Gastroesophageal sphincter (tissue), 4 donors: ENCODE data around the gene REV1. TPM values are rescaled to one million over a fixed set of nuclear protein-coding genes. Genes with fewer than 3 reads are reported as not detected.

ENCODE experiments used
- ATAC-seq: fragments of 150-250 bp; one replicate; pipeline ENCODE4 v1.9.1; 2016; ENCODE audit warnings: mild to moderate bottlenecking, moderate library complexity
- H3K27ac ChIP-seq, 4 donors: fragments of 200-600 bp; sonication (generic) in 3 of 4; 1 replicate in 3 of 4; 2 replicates in 1 of 4; pipeline ENCODE4 v1.5.1; 2016 to 2019
- H3K27me3 ChIP-seq: fragments of 200-600 bp; sonication (generic); one replicate; pipeline ENCODE4 v1.5.1; 2019
- H3K36me3 ChIP-seq, 2 donors: fragments of 200-600 bp; sonication (generic); one replicate each; pipeline ENCODE4 v1.5.1; 2019; ENCODE audit warnings: control low read depth in 1 of 2
- H3K4me1 ChIP-seq, 3 donors: fragments of 200-600 bp; sonication (generic); 1 replicate in 2 of 3; 2 replicates in 1 of 3; pipeline ENCODE4 v1.5.1; 2016 to 2019; ENCODE audit warnings: control low read depth in 2 of 3
- H3K4me3 ChIP-seq, 2 donors: fragments of 200-600 bp; sonication (generic); one replicate each; pipeline ENCODE4 v1.5.1; 2019; ENCODE audit warnings: mild to moderate bottlenecking in 1 of 2, moderate library complexity in 1 of 2
- H3K9me3 ChIP-seq, 3 donors: fragments of 200-600 bp; sonication (generic); one replicate each; pipeline ENCODE4 v1.5.1; 2017 to 2019; ENCODE audit warnings: control low read depth in 2 of 3
- EP300 ChIP-seq: sonication (generic); formaldehyde crosslinking; IDR thresholded peaks from one replicate; pipeline ENCODE4 v1.6.1; 2017; ENCODE audit warnings: antibody characterized with exemption, mild to moderate bottlenecking
- POLR2A ChIP-seq, 2 donors: fragments of 450-650 bp; IDR thresholded peaks; one replicate each; pipeline ENCODE4 v1.6.1; 2017; ENCODE audit warnings: antibody characterized with exemption in 2 of 2, mild to moderate bottlenecking in 2 of 2, moderate library complexity in 1 of 2
- POLR2AphosphoS5 ChIP-seq: sonication (generic); formaldehyde crosslinking; IDR thresholded peaks from one replicate; pipeline ENCODE4 v1.6.1; 2017; ENCODE audit warnings: antibody characterized with exemption
- WGBS, 2 donors: methylation state at CpG; one replicate each; pipeline ENCODE4 v1.1.5; 2018; ENCODE audit warnings: low coverage in 1 of 2; 5-methylcytosine and 5-hydroxymethylcytosine counted together
- total RNA-seq, 4 donors: library from RNA; depleted of rRNA; stranded (reverse); fragments of >200 nt; gene quantifications; one replicate each; pipeline ENCODE4 v1.1.0, GENCODE V29; 2016
- TF ChIP-seq, protein P1 (sequence below), 4 experiments: fragments of 200-600 bp in 2 of 4; fragments of 450-650 bp in 2 of 4; sonication (generic) in 1 of 4; IDR thresholded peaks; one replicate each; pipeline ENCODE4 v1.5.1; 2017 to 2019; ENCODE audit warnings: antibody characterized with exemption in 4 of 4, mild to moderate bottlenecking in 2 of 4, moderate library complexity in 2 of 4

The REV1 gene
- total RNA-seq, 4 donors from 2014 or later = 25.9 to 61.5 (median 47.3) TPM

DNA sequence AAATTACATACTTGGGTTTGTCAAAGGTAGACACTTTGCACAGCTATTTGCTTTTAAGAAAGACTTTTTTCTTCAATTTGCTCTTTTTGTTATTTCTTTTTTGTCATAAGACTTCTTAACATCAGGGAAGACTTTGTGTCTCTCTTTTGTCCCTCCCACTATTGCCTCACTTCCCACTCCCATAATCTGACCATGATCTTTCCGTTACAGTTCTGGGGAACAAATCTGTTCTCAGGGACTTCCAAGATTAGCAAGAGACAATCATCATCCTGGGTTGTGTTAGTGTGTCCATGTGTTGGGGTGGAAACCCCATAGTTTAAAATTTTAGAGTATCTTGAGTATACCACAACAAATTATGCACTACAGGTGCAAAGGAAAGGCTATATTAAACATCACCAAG, 75.3 kb downstream of the REV1 start:
- Histone ChIP-seq H3K9me3 (no peaks in the 10 kb centered on the region), H3K27ac (no peak overlapping the region), H3K36me3 (peaks cover 3 to 99% of the 10 kb centered on the region in 2 donors), H3K4me3 (no peak overlapping the region), H3K4me1 (peaks cover 0 to 16% (median 0%) of the 10 kb centered on the region in 3 donors), H3K27me3 (no peaks in the 10 kb centered on the region)
- WGBS, 2 donors = 75 to 100% methylated on average over 1 of the region's 1 CpG
- ATAC-seq = no peak
- TF ChIP-seq POLR2AphosphoS5 (no peak), POLR2A (IDR thresholded peaks at IDR 0.05) (no peak), EP300 (no peak)
- TF ChIP-seq, protein P1, sequence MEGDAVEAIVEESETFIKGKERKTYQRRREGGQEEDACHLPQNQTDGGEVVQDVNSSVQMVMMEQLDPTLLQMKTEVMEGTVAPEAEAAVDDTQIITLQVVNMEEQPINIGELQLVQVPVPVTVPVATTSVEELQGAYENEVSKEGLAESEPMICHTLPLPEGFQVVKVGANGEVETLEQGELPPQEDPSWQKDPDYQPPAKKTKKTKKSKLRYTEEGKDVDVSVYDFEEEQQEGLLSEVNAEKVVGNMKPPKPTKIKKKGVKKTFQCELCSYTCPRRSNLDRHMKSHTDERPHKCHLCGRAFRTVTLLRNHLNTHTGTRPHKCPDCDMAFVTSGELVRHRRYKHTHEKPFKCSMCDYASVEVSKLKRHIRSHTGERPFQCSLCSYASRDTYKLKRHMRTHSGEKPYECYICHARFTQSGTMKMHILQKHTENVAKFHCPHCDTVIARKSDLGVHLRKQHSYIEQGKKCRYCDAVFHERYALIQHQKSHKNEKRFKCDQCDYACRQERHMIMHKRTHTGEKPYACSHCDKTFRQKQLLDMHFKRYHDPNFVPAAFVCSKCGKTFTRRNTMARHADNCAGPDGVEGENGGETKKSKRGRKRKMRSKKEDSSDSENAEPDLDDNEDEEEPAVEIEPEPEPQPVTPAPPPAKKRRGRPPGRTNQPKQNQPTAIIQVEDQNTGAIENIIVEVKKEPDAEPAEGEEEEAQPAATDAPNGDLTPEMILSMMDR (IDR thresholded peaks at IDR 0.05) = no peak

DNA sequence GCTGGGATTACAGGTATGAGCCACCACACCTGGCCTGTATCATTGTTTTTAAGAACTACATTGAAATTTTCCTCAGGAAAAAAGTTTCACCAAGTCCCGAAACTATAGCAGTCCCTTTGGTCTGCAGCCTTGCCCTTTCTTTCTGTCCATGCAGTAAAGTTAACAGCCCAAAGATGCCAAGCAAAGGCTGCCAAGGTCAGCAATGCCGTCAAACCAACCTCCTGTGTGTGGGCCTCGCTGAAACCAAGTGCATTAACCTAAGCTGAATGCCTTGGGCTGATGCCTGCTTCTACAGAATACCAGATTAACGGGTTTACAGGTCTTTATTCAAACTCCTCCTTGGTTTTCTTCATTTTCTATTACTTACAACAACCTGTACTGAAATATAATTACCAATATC, 79.5 kb downstream of the REV1 start:
- H3K4me1 ChIP-seq = peaks cover 0 to 4% (median 0%) of the 10 kb centered on the region in 3 donors
- H3K4me3 ChIP-seq = no peak overlapping the region
- TF ChIP-seq EP300 (no peak), POLR2A (IDR thresholded peaks at IDR 0.05) (no peak), POLR2AphosphoS5 (no peak)
- TF ChIP-seq, protein P1 (IDR thresholded peaks at IDR 0.05) = no peak
- H3K36me3 ChIP-seq = peaks cover 0 to 91% of the 10 kb centered on the region in 2 donors
- H3K27ac ChIP-seq = no peak overlapping the region
- no peaks in the 10 kb centered on the region for H3K9me3 ChIP-seq
- no peak for ATAC-seq
- H3K27me3 ChIP-seq = no peaks in the 10 kb centered on the region
- WGBS, 2 donors = 90 to 98% methylated on average over 3 to 4 of the region's 4 CpGs

GRCh38 chr2:99406137-99406536, 83.7 kb downstream of the REV1 start:
- Histone ChIP-seq H3K27me3 (no peaks in the 10 kb centered on the region), H3K36me3 (peaks cover 0 to 91% of the 10 kb centered on the region in 2 donors), H3K27ac (no peak overlapping the region), H3K4me3 (no peak overlapping the region), H3K4me1 (peaks cover 0 to 12% (median 0%) of the 10 kb centered on the region in 3 donors), H3K9me3 (no peaks in the 10 kb centered on the region)
- WGBS, 2 donors = 91 to 94% methylated on average over 3 to 6 of the region's 6 CpGs
- TF ChIP-seq EP300 (no peak), POLR2AphosphoS5 (no peak), POLR2A (IDR thresholded peaks at IDR 0.05) (no peak)
- TF ChIP-seq, protein P1 (IDR thresholded peaks at IDR 0.05) = no peak
- no peak for ATAC-seq

DNA sequence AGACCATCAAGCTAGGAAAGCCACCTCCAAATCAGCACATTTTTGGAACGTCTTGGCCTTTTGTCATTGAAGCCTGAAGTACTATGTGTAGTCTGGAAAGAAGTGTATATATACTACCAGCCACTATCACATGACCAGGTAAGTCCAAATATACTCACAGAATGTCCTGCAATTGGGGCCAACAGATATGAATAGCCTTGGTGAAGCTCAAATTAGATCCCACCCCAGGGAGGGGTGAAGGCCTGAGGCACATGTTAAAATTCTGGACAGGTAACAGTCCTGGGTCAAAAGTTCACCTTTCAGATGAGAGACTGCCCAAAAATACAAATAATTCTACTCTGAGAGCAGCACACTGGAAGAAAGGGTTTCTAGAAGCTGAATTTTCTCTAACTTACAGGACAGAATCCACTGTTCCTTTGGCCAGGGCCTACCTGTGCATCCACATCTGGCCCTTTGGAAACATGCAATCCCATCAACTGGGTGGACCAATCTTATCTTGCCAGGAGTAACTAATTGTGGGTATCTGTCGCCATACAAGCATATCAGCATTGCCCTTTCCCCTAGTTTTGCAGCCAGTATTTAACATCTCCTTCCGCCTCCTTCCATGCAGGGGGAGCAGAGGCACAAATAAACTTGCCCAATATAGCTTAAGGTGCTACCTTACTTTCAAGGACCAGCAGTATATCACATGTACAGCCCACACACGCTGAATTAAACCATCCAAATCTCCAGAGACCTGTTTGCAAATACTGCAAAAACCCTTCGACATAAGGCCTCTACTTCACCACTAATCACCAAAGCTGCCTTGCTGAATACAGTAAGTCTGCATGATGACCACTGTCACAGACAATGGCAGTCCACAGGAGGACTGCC, 84.8 kb downstream of the REV1 start:
- Histone ChIP-seq H3K27me3 (no peaks in the 10 kb centered on the region), H3K27ac (peak overlapping the region in 1 of 4 donors; percentile 5), H3K4me1 (peaks cover 0 to 12% (median 0%) of the 10 kb centered on the region in 3 donors), H3K9me3 (no peaks in the 10 kb centered on the region), H3K36me3 (peaks cover 3 to 90% of the 10 kb centered on the region in 2 donors), H3K4me3 (no peak overlapping the region)
- TF ChIP-seq POLR2A (IDR thresholded peaks at IDR 0.05) (no peak), EP300 (no peak)
- no peak for ATAC-seq
- WGBS, 2 donors = 71 to 72% methylated on average over 4 to 5 of the region's 5 CpGs

DNA sequence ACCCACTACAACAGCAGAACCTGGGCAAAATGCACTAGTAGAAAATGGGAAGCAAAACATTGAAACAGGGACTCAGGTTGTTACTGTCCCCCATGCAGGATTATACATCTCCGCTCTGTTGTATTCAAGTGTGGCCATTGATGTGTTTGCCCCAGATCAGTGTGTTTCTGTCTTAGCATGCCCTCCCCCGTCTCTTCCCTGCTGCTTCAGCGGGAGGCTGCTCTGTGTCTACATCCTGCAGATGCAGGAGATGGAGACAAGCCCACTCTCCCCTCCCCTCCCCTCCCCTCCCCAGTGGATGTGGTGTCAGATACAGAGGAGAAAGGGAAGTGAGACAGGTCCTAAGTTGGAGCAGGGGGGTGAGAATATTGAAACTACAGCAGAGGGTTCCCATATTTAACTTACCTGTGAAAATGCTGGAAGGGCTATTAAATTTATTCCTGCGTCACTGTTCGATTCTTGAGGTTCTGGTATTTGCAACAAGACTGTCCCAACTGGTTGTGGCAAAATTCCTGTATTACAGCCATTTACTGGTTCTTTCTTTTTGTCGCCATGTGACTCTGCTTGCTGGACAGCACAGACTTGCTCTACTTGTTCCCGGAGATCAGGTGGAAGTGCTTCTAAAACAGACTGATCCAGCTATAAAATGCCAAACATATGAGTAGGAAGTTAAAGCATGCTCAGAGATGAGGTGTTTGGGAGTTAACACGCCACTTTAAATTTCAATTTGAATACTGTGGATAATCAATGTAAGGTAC, 85.6 kb downstream of the REV1 start:
- WGBS, 2 donors = 94 to 100% methylated on average over 2 to 5 of the region's 8 CpGs
- peaks cover 0 to 12% (median 0%) of the 10 kb centered on the region in 3 donors for H3K4me1 ChIP-seq
- no peak for TF ChIP-seq POLR2AphosphoS5
- TF ChIP-seq POLR2A (IDR thresholded peaks at IDR 0.05) = no peak
- TF ChIP-seq, protein P1 (IDR thresholded peaks at IDR 0.05) = no peak
- no peak for TF ChIP-seq EP300
- H3K27ac ChIP-seq = peak overlapping the region in 1 of 4 donors; percentile 5
- H3K4me3 ChIP-seq = no peak overlapping the region
- no peak for ATAC-seq
- peaks cover 3 to 89% of the 10 kb centered on the region in 2 donors for H3K36me3 ChIP-seq
- H3K27me3 ChIP-seq = no peaks in the 10 kb centered on the region
- H3K9me3 ChIP-seq = no peaks in the 10 kb centered on the region
